GM12873 (cell line): Measurements from ENCODE around the gene LRRC2.

Experiments used
- CTCF ChIP-seq: IDR thresholded peaks from 2 replicates; pipeline ENCODE4 v1.5.1; 2012; ENCODE audit warnings: low read depth, mild to moderate bottlenecking, moderate library complexity, low read length, control low read depth; ENCODE audit not compliant: insufficient read depth; ENCODE audit errors: missing control alignments

Gene LRRC2

DNA sequence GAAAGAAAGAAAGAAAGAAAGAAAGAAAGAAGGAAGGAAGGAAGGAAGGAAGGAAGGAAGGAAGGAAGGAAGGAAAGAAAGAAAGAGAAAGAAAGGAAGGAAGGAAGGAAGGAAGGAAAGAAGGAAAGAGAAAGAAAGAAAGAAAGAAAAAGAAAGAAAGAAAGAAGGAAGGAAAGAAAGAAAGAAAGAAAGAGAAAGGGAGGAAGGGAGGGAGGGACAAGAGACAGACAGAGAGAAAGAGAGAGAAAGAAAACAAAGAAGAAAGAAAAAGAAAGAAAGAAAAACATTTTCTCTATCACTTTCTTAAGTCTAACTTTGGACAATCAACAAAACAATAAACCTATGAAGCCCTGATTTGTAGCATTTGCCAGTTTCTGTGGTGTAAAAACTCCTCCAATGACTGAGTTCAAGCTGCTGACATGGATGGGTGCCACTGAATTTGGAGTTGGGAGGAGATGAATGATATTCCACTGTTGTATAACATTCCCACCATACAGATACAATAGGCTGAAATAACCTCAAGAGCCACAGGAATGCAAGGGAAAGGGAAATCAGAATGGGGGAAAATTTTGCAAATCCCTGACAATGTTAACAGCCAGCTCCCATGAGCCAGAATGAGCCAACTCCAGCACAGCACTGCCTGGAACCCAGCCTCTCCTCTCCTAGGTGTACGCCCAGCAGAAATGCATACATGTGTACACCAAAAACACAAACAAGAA lies 83.3 kb downstream of the LRRC2 start:
- TF ChIP-seq CTCF = no peak

- TF ChIP-seq CTCF = no peak
Observed at GRCh38 chr3:46481636-46482035, 84.5 kb downstream of the LRRC2 start.

GRCh38 chr3:46480491-46481195 lies 85.5 kb downstream of the LRRC2 start:
- TF ChIP-seq CTCF = no peak

GRCh38 chr3:46479696-46480095 lies 86.4 kb downstream of the LRRC2 start:
- TF ChIP-seq CTCF = no peak

DNA sequence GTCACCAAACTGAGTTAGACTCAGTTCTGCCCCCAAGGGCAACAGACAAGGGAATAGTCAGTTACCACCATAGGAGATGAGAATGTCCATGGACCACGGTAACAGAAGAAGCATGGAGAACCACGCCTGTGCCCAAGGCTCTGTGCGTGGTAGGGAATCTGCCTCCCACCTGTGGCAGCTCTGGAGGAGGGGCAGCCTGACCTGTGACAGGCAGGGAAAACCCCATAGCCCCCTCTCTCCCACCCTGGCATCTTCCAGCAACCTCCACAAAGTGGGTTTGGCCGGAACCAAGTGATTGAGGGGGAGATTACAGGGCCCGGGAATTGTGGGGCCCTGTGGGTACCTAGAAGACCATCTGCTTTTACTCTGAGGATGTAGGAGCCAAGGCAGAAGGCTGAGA lies 87.1 kb downstream of the LRRC2 start:
- no peak for TF ChIP-seq CTCF

GRCh38 chr3:46478341-46478740 lies 87.8 kb downstream of the LRRC2 start:
- TF ChIP-seq CTCF = no peak

DNA sequence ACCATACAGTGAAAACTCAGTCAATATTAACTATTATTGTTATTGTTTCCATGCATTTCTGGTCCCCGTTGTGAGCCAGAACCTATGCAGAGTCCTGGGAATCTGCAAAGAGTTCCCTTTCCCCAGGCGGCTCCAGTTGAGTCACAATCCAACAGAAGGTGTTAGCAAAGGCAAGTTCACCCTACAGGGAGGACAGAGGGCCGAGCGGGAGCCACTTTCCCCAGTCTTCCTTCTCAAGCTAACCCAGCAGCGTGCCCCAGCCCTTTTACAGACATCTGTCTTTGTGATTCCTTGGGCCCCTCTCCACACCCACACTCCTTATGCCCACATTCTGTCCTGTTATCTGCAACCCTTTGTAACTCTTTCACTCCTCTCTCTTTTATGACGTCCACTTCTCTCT lies 88.3 kb downstream of the LRRC2 start:
- TF ChIP-seq CTCF = no peak
